Measurements from ENCODE around the gene STX16.

STX16 gene

DNA sequence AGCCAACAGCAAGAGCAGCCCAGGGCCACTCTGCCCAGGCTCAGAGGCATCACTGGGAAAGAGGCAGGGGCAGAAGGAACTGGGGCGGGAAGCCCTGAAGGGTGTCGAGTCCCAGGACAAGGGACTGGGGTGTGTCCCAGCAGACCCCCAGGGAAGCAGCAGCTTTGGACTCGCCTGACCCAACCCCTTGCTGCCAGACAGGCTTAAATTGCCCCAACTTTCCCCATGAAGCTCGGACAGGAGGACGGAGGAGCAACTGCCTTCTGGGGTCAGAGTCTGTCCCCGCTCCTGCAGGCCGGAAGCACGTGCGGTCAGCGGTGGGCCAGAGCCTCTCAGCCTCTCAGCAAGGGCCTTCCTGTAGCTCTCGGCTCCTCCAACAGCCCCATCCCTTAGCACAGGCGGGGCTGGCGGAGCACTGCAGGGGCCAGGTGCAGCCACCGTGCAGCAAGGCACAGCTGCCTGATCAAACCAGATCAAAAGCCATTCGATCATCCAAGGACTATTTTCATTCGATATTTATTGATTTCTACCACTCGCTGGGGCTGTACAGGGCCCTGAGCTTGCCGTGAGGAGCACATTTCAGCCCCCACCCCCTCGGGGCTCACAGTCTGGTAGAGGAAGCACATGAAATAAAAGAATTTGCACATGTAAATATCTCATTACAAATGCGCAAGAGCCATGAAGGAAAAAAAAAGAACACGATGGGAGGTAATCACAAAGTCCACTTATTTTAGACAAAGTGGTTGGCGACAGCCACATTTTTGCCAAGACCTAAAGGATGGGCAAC, 31.8 kb upstream of the STX16 start:
- DNase-seq (ENCODE audit: low read depth): no peak

DNA sequence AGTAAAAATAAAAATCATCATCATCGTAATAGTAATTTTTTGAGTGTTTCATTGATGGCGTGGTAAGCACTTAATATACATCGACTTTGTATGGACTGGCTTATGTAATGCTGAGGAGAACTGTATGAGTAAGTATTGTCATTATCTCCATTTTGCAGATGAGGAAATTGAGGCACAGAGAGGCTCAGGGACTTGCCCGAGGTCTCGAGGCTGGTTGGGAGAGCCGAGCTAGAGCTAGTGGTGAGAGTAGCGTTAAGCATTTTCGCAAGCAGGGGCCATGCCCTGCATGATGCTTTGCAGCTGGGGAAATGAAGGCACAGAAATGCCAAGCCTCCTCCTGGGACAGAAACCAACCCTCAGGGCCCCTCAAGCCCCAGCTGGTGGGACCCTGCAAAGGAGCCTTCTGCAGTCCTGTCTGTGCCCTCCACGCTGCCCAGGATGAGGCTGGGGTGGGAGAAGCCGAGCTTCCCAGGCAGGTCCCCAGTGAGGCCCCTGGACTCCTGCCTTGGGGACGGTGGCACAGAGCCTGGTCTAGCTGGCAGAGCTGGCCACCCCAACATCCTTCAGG, 31.1 kb upstream of the STX16 start:
- DNase-seq (ENCODE audit: low read depth): no peak

DNA sequence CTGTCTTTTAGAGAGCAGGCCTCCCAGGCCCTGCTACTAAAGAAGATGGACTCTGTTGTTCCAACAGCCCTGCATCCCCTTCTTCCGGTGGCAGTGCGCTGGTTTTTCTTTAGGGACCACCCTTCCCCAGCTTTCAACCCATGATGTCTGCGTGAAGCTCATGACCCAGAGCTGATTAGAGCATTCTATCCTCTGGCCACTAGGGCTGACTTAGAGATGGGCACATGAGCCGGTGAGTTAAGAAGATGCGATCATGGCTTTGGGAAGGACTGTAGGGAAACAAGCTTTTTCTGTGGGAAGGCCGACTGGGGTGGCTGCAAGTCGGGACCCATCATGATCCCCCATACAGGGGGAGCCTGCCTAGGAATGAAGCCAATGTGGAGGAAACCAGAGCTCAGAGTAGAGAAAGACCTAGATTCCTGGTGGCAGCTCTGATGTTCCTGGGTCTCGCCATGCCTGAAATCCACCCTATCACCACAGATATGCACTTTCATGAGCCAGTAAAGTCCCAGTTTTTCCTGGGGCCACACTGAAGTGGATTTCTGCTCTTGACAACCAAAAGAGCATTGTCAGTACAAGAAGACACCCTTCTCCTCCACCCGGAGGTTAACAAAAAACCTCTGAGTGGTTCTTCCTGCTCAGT, 29.1 kb upstream of the STX16 start:
- DNase-seq (ENCODE audit: low read depth): no peak

DNA sequence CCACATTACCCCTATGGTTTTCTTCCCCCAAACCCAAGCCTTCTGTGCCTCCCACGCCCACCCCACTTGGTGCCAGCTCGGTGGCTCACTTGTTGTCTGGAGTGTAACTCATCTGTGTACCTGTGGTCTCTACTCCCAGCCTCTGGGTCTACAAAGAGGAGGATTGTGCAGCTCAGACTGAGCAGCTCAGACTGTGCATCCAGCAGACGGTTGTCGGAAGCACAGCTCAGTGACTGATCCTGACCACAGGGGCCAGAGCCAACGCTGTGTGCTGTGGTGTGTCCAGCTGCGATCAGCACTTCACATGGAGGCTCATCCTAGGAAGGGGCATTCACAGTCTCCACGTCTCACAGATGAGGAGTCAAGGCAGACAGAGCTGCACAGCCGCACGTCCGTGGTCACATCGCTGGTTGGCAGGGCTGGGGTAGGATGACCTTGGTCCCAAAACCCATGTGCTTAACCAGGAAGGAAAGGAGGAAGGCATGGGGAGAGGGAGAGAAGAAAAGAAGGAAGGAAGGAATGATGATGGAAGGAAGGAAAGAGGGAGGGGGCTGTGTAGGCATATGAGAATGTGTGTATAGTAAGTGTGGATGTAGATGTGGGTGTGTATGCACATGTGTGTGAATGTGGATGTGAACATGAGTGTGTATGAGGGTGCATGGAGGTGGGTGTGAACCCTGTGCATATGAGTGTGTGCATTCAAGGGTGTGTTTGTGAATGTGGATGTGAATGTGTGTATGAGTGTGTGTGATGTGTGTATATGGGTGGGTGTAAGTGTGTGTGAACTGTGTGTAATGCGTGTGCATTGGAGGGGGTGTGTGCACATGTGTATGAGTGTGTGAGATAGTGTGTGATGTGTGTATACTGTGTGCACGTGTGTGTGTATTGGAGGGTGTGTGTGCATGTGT, 28.2 kb upstream of the STX16 start:
- DNase-seq (ENCODE audit: low read depth): no peak

DNA sequence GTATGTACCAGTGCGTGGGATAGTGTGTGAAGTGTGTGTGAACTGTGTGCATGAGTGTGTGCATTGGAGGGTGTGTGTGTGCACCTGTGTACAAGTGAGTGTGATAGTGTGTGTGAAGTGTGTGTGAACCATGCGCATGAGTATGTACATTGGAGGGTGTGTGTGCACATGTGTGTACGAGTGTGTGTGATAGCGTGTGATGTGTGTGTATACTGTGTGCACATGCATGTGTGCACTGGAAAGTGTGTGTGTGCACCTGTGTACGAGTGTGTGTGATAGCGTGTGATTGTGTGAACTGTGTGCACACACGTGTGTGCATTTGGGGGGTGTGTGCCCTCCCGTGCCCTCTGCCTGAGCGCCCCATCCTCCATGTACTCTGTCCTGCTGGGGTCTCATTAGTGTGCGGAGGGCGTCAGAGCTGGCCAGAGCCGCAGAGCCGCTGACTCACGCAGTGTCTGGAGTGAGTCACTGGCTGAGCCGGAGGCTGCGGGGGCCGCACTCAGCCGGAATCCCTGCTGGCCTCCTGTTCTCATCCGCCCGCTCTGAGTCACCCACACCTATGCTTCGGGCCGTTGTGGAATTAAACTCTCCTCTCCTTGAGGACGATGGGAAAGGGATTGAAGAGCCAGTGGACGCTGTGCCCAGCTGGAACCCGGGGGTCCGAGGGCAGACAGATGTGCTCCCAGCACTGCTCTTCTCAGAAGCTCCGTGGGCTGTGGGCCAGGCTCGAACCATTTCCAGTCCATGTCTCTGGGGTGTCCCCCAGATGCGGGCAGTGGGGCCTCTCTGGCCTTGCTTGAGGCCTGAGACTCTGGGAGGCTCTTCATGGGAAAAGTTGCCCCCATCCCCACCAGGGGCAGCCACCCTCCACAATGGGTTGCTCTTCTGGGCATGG, 27.3 kb upstream of the STX16 start:
- DNase-seq (ENCODE audit: low read depth): no peak

- no peak for DNase-seq (ENCODE audit: low read depth)
These were observed 26.4 kb upstream of the STX16 start for GRCh38 chr20:58624687-58625086.

DNA sequence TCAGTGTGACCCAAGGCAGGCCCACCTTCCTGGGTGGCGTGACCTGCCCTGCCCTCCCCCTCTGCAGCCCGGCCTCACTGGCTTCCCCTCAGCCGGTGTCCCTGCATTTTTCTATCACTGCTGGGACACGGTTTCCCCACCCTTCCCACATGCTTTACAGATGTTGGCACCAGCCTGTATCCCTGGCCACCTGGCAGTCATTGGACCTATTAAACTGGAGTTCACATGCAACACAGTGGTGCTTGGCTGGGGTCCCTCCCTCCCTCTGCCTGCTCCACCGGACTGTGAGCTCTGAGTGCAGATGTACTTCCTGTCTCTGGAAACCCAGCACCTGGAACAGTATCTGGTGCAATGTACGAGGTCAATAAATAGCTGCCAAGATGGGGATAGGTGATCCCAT, 25.5 kb upstream of the STX16 start:
- DNase-seq (ENCODE audit: low read depth): no peak

DNA sequence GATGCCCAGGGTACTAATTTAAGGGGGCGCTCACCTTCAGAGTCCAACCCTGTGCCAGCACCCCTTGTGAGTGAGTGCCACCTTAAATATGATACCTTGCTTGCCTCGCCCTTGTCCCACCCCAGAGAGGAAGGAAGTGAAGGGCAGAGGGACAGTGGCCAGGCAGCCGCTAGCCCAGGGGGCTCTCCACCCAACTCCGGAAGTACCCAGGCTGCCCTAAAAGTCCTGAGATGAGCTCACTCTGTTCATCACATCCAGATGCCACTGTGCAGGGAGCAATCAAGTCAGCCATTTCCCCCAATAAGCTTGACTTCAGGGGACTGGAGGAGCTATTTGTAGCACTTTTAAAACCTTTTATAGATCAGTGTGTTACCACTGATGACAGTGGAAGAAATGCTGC, 25.0 kb upstream of the STX16 start:
- no peak for DNase-seq (ENCODE audit: low read depth)

DNA sequence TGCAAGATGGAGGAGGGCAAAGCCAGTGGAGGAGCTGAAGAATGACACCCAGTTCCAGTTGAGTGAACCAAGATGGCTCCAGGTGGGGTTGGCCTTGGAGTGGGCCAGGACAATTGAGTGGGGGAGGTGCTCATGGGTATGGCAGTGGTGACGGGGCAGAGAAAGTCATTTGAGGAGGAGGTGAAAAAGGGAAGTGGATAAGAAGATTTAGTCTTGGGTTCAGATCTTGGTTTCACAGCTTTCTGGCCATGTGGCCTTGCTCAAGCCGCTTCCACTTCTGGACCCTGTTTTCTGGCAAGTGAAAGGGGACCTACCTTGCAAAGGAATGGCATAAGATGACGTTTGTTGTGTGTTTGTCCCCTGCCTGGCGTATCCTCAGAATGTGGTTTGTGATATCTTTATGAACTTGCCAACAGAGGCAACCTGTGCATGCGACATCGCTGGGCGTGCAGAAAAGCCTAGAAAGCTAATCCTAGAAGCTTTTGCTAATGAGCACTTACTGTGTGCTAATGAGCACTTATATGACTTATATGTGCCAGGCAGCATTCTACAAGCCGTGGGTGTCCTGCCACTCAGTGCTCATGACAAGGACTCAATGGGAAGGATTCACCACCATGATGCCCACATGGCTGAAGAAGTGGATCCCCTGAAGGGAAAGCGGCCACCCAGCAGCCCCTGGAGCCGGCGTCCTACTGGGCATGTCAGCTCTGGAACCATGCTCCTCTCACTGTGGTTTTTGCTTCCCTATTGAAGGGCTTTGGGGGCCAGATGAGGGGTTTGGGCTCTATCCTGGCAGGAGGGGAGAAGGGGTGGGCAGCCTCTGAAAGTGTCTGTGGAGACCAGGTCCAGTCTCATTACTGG, 23.6 kb upstream of the STX16 start:
- DNase-seq (ENCODE audit: low read depth): no peak

DNA sequence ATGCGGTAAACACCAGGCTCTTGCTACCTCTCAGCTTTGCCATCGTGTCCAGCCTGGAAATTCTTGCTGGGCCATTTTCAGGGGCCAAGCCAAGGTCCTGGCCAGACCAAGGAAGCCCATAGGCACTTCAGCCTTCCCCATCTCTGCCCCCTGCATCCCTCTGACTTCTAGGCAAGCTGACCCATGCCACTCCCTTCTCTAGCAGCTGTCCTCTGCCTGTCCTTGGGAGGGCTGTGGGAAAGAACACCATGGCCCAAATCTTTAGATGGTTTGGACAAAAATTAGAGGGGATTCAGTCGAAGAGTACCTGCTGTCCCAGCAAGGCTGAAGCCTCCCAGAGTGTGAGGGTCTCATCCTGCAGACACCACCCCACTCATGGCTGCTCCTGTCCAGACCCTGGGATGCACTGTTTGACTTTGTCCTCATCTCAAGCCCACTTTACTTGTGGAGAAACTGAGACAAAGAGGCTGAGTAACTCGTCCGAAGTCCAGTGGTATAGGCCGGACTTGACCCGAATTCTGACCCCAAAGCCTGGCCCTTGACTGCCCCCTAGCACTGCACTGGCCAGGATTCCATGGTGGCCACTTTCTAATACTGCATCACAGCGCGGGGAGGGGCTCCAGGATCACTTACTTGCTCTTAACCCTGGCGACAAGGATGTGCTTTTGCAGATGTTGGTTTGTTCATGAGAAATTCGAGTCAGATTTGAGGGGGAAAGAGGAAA, 22.4 kb upstream of the STX16 start:
- no peak for DNase-seq (ENCODE audit: low read depth)

- DNase-seq (ENCODE audit: low read depth): no peak
These were observed 21.9 kb upstream of the STX16 start for GRCh38 chr20:58629215-58629580.

DNA sequence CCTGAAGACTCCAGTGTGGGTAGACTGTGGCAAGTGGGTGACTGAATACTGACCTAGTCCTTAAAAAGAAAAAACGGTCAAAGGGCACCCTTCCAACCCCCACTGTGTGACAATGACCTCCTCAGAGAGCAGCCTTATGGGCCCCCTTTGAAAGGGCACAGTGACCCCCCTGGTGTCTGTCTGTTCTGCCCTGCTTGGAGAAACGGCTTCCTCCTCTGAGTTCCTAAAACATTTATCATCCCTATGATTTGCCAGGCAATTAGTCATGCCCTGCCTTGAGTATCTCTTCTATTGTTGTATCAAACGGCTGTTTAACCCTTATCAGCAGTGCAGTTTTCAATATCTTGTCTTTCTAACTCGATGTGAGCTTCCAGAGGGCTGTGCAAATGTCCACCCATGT, 21.0 kb upstream of the STX16 start:
- DNase-seq (ENCODE audit: low read depth): no peak

DNA sequence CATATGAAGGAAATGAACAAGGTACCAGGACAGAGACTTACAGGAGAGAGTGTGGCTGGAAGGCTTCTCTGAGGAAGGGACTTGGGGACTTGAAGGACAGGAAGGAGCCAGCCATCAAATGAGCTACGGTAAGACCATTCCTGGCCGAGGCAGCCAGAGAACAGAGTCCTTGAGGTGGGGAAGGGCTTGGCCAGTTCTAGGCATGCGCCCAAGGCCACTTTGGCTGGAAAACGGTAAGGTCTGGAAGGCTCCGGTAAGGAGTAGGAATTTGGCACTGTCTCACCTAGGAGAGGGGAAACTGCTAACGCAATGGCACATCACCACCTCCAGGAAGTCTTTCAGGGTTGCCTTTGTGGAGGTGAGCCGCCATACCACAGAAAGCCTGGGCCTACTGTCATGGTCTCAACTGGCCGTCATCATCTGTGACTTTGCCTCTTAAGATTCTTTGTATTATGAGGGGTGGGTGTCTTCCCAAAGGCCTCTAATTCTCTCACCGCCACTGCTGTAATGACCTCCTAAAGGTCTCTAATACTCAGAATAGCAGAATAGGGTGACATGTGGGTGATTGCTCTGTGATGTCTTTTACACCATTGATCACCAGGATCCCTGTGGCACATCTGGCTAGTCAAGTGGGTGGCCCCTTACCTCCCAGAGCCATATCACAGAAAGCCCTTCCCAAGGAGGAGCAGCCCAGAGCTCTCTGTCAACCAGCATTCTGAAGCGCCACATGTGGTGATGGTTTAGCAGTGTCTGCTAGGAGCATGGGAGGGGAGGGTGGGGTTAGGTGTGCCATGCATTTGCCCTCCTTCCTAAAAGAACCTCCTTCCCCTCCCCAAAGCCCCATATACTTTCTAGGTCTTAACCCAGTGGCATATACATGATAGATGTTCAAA, 17.7 kb upstream of the STX16 start:
- no peak for DNase-seq (ENCODE audit: low read depth)

GRCh38 chr20:58634059-58634458, 17.0 kb upstream of the STX16 start:
- DNase-seq (ENCODE audit: low read depth): no peak

- DNase-seq (ENCODE audit: low read depth): peak; percentile 6
These were observed 16.4 kb upstream of the STX16 start for GRCh38 chr20:58634521-58635278.

- DNase-seq (ENCODE audit: low read depth): no peak
These were observed 15.8 kb upstream of the STX16 start for GRCh38 chr20:58635279-58635665.

DNA sequence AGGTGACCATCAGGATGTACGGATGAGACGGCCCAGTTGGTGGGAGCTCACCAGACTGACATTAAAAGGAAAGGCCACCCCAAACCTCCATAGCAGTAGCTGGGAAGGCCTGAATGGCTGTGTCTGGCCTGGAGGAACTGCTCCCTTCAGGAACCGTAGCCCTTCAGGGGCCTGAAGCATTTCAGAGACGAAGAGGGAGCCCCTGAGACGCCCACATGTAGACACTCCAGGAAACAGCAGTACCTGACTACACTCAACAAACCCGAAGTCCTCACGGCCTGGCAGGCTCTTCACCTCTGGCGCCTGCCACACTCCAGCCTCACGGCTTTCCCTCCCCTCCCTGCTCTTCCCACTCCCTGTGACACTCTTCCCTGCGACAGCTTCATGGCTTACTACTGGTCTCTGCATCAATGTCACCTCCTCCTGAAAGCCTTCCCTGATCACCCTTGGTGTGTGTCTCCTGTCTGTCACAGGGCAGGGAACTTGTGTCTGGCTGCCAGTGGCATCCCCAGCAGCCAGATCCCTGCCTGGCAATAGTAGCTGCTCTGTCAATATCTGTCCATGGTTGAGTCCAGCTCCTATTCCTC, 14.6 kb upstream of the STX16 start:
- DNase-seq (ENCODE audit: low read depth): no peak

- no peak for DNase-seq (ENCODE audit: low read depth)
These were observed 14.1 kb upstream of the STX16 start for GRCh38 chr20:58636983-58637421.
